ENCODE data around the gene RYR3.

Gene RYR3

GRCh38 chr15:33822479-33822878, 511.7 kb downstream of the RYR3 start:
- FAIRE-seq: no peak
- no peak for DNase-seq (ENCODE audit: low spot score)

- no peak for FAIRE-seq
- DNase-seq (ENCODE audit: low spot score): no peak
Measured at GRCh38 chr15:33823119-33823518, 512.4 kb downstream of the RYR3 start.

GRCh38 chr15:33825453-33825852, 514.7 kb downstream of the RYR3 start:
- DNase-seq (ENCODE audit: low spot score) (no peak), FAIRE-seq (no peak)

- FAIRE-seq (no peak), DNase-seq (ENCODE audit: low spot score) (no peak)
Measured at GRCh38 chr15:33826201-33826600, 515.4 kb downstream of the RYR3 start.

- no peak for DNase-seq (ENCODE audit: low spot score)
- FAIRE-seq: no peak
Measured at GRCh38 chr15:33830351-33830750, 519.6 kb downstream of the RYR3 start.

- FAIRE-seq: no peak
- no peak for DNase-seq (ENCODE audit: low spot score)
Measured at GRCh38 chr15:33831646-33832045, 520.9 kb downstream of the RYR3 start.

- no peak for DNase-seq (ENCODE audit: low spot score)
- FAIRE-seq: no peak
Measured at GRCh38 chr15:33834892-33835743, 524.4 kb downstream of the RYR3 start.

GRCh38 chr15:33837294-33837693, 526.5 kb downstream of the RYR3 start:
- FAIRE-seq (no peak), DNase-seq (ENCODE audit: low spot score) (no peak)

- no peak for DNase-seq (ENCODE audit: low spot score)
- FAIRE-seq: no peak
Measured at GRCh38 chr15:33839540-33839939, 528.8 kb downstream of the RYR3 start.

- DNase-seq (ENCODE audit: low spot score) (no peak), FAIRE-seq (no peak)
Measured at GRCh38 chr15:33840615-33841014, 529.8 kb downstream of the RYR3 start.

- DNase-seq (ENCODE audit: low spot score): no peak
- FAIRE-seq: no peak
Measured at GRCh38 chr15:33844186-33844585, 533.4 kb downstream of the RYR3 start.

- FAIRE-seq (no peak), DNase-seq (ENCODE audit: low spot score) (no peak)
Measured at GRCh38 chr15:33844597-33844996, 533.8 kb downstream of the RYR3 start.

- FAIRE-seq: no peak
- no peak for DNase-seq (ENCODE audit: low spot score)
Measured at GRCh38 chr15:33846142-33846541, 535.4 kb downstream of the RYR3 start.

GRCh38 chr15:33846862-33847261, 536.1 kb downstream of the RYR3 start:
- DNase-seq (ENCODE audit: low spot score): no peak
- no peak for FAIRE-seq

- FAIRE-seq (no peak), DNase-seq (ENCODE audit: low spot score) (no peak)
Measured at GRCh38 chr15:33848011-33848410, 537.2 kb downstream of the RYR3 start.

- DNase-seq (ENCODE audit: low spot score) (no peak), FAIRE-seq (no peak)
Measured at GRCh38 chr15:33851079-33851478, 540.3 kb downstream of the RYR3 start.

GRCh38 chr15:33852094-33852493, 541.3 kb downstream of the RYR3 start:
- FAIRE-seq (no peak), DNase-seq (ENCODE audit: low spot score) (no peak)

GRCh38 chr15:33852570-33852969, 541.8 kb downstream of the RYR3 start:
- FAIRE-seq: no peak
- DNase-seq (ENCODE audit: low spot score): peak; percentile 33

- FAIRE-seq (no peak), DNase-seq (ENCODE audit: low spot score) (no peak)
Measured at GRCh38 chr15:33857726-33858125, 547.0 kb downstream of the RYR3 start.

- DNase-seq (ENCODE audit: low spot score) (no peak), FAIRE-seq (no peak)
Measured at GRCh38 chr15:33858836-33859235, 548.1 kb downstream of the RYR3 start.

GRCh38 chr15:33859992-33860545, 549.3 kb downstream of the RYR3 start:
- DNase-seq (ENCODE audit: low spot score) (no peak), FAIRE-seq (no peak)

GRCh38 chr15:33860754-33861153, 550.0 kb downstream of the RYR3 start:
- peak; percentile 50 for DNase-seq (ENCODE audit: low spot score)

More at GRCh38 chr15:33860754-33861153, 550.0 kb downstream of the RYR3 start:
- FAIRE-seq: no peak

All from urothelium cell line (cell line).